HepG2 (cell line): ENCODE measurements around the gene TRIM27. TPM values are rescaled to one million over a fixed set of nuclear protein-coding genes. Genes with fewer than 3 reads are reported as not detected.

Experiments used
- ATAC-seq: fragments of 200-7000 bp; cut with Tn5 transposase; 3 replicates; pipeline ENCODE4 v1.9.1; 2020; ENCODE audit warnings: mild to moderate bottlenecking, moderate library complexity
- BruUV-seq: library from RNA; stranded (reverse); fragments of 400-500 nt; replicated peaks from 2 replicates; lab custom pipeline; 2021; lab: Mats Ljungman, UMichigan
- CTCF ChIA-PET: fragments of 300-600 bp; formaldehyde crosslinking; extraction: SDS; loops from one replicate; lab custom pipeline; 2021; ENCODE audit warnings: low total read pairs, inconsistent platforms, low intra/inter-chr PET ratio; lab: Yijun Ruan, JAX
- POLR2A ChIA-PET: fragments of 350-600 bp; sonication (Branson Sonifier 250); formaldehyde crosslinking; loops from one replicate; lab custom pipeline; 2020; ENCODE audit warnings: antibody characterized with exemption, inconsistent platforms; lab: Yijun Ruan, JAX
- DNase-seq: peaks from one replicate; pipeline ENCODE4 v3.0.0-alpha.2; 2015; ENCODE audit warnings: low spot score
- FAIRE-seq: peaks from 3 replicates; lab custom pipeline; 2011; peaks lifted over from hg19 to GRCh38; lab: Jason Lieb, UNC
- H2AFZ ChIP-seq: one replicate; pipeline ENCODE4 v1.6.1; 2011; ENCODE audit warnings: low read length, inconsistent platforms
- H3K27ac ChIP-seq: fragments of 300-600 bp; 3 replicates; pipeline ENCODE4 v1.8.0; 2011; ENCODE audit warnings: mixed run types, mild to moderate bottlenecking, mixed read lengths, low read length, inconsistent platforms; ENCODE audit not compliant: insufficient read depth; ENCODE audit errors: extremely low read length
- H3K27me3 ChIP-seq, 2 experiments: fragments of 200-600 bp in 1 of 2; 2 replicates in 1 of 2; 3 replicates in 1 of 2; pipeline versions ENCODE4 v1.6.0 to v1.8.0; 2011; ENCODE audit warnings: low read length in 2 of 2, mild to moderate bottlenecking in 2 of 2, moderate library complexity in 2 of 2, inconsistent platforms in 1 of 2; ENCODE audit not compliant: insufficient read depth in 2 of 2, control insufficient read depth in 1 of 2
- H3K36me3 ChIP-seq, 2 experiments: fragments of 200-600 bp in 1 of 2; replicated peaks in 1 of 2; 2 replicates in 1 of 2; 3 replicates in 1 of 2; pipeline versions ENCODE4 v1.5.1 to v1.8.0; 2011; ENCODE audit warnings: low read length in 2 of 2, inconsistent platforms in 1 of 2; ENCODE audit not compliant: insufficient read depth in 2 of 2, control insufficient read depth in 1 of 2
- H3K4me1 ChIP-seq: 2 replicates; pipeline ENCODE4 v1.5.1; 2012; ENCODE audit warnings: low read length, inconsistent platforms; ENCODE audit not compliant: insufficient read depth
- H3K4me2 ChIP-seq: 2 replicates; pipeline ENCODE4 v1.6.0; 2011; ENCODE audit warnings: low read depth, low read length, inconsistent platforms
- H3K4me3 ChIP-seq, 3 experiments: fragments of 200-600 bp in 1 of 3; sonication (generic), shearing (Covaris generic) in 1 of 3; replicated peaks in 1 of 3; 2 replicates each; pipeline ENCODE4 v1.5.1; 2011 to 2016; ENCODE audit warnings: low read length in 3 of 3, inconsistent platforms in 2 of 3, low read depth in 2 of 3, mild to moderate bottlenecking in 2 of 3, control low read depth in 1 of 3, mixed read lengths in 1 of 3; ENCODE audit not compliant: insufficient read depth in 1 of 3
- H3K79me2 ChIP-seq: one replicate; pipeline ENCODE4 v1.6.1; 2011; ENCODE audit warnings: low read length, inconsistent platforms; ENCODE audit not compliant: insufficient read depth
- H3K9ac ChIP-seq: 2 replicates; pipeline ENCODE4 v1.6.0; 2011; ENCODE audit warnings: mild to moderate bottlenecking, low read depth, low read length, inconsistent platforms; ENCODE audit not compliant: insufficient read depth
- H3K9me3 ChIP-seq: 2 replicates; pipeline ENCODE4 v1.5.1; 2012; ENCODE audit warnings: mild to moderate bottlenecking, low read length
- H4K20me1 ChIP-seq: 2 replicates; pipeline ENCODE4 v1.6.0; 2011; ENCODE audit warnings: inconsistent platforms, mild to moderate bottlenecking, low read length, moderate library complexity; ENCODE audit not compliant: insufficient read depth
- ARNT2 ChIP-seq: sonication (generic); formaldehyde crosslinking; IDR thresholded peaks from 2 replicates; pipeline ENCODE4 v1.8.0; 2022; ENCODE audit warnings: mild to moderate bottlenecking, low read depth, missing genetic modification reagents, moderate library complexity
- ATF7-NPFF ChIP-seq: sonication (generic); formaldehyde crosslinking; IDR thresholded peaks from 2 replicates; pipeline ENCODE4 v1.8.1; 2023; ENCODE audit warnings: mild to moderate bottlenecking, low read depth, missing genetic modification reagents, moderate library complexity
- GATAD1 ChIP-seq: IDR thresholded peaks from 2 replicates; pipeline ENCODE4 v1.6.1; 2016; ENCODE audit warnings: missing genetic modification reagents, missing compliant biosample characterization
- GTF2F1 ChIP-seq: fragments of 150-350 bp; IDR thresholded peaks from 2 replicates; pipeline ENCODE4 v1.6.1; 2014; ENCODE audit warnings: low read length
- HDAC6 ChIP-seq: fragments of 200-600 bp; sonication (generic); IDR thresholded peaks from 2 replicates; pipeline ENCODE4 v1.7.0; 2017; ENCODE audit warnings: mild to moderate bottlenecking, antibody characterized with exemption, low read length, low read depth
- HNRNPLL ChIP-seq: fragments of 200-400 bp; formaldehyde crosslinking; IDR thresholded peaks from 2 replicates; pipeline ENCODE4 v1.6.1; 2017; ENCODE audit warnings: mild to moderate bottlenecking, low read depth, low read length; ENCODE audit not compliant: poor library complexity, severe bottlenecking
- JUNB ChIP-seq: sonication (generic); formaldehyde crosslinking; IDR thresholded peaks from 2 replicates; pipeline ENCODE4 v1.8.0; 2022; ENCODE audit warnings: missing genetic modification reagents, mild to moderate bottlenecking, borderline replicate concordance
- KAT2B ChIP-seq: fragments of 150-350 bp; IDR thresholded peaks from 2 replicates; pipeline ENCODE4 v1.6.1; 2014; ENCODE audit warnings: low read depth, low read length, borderline replicate concordance
- MAFF ChIP-seq: IDR thresholded peaks from 2 replicates; pipeline ENCODE4 v1.6.1; 2011; ENCODE audit warnings: low read depth, low read length, improper control_type of control experiment
- MTA3 ChIP-seq: sonication (generic); formaldehyde crosslinking; IDR thresholded peaks from 2 replicates; pipeline ENCODE4 v1.4.0; 2020; ENCODE audit warnings: missing genetic modification reagents
- NCOA2 ChIP-seq: sonication (generic); formaldehyde crosslinking; IDR thresholded peaks from 2 replicates; pipeline ENCODE4 v1.8.0; 2022; ENCODE audit warnings: inconsistent platforms
- NFRKB ChIP-seq: fragments of 450-650 bp; IDR thresholded peaks from 2 replicates; pipeline ENCODE4 v1.6.1; 2017
- POLR2AphosphoS5 ChIP-seq: IDR thresholded peaks from 2 replicates; pipeline ENCODE4 v1.6.1; 2012; ENCODE audit warnings: low read depth, low read length
- RFX3 ChIP-seq: IDR thresholded peaks from 2 replicates; pipeline ENCODE4 v1.6.1; 2016; ENCODE audit warnings: missing biosample characterization, missing genetic modification reagents
- RORA ChIP-seq: sonication (generic); formaldehyde crosslinking; IDR thresholded peaks from 2 replicates; pipeline ENCODE4 v1.5.0; 2020; ENCODE audit warnings: mild to moderate bottlenecking, missing genetic modification reagents, moderate library complexity
- SMYD3 ChIP-seq: sonication (generic); formaldehyde crosslinking; IDR thresholded peaks from 2 replicates; pipeline ENCODE4 v1.8.1; 2023; ENCODE audit warnings: mild to moderate bottlenecking, missing genetic modification reagents
- TMF1 ChIP-seq: sonication (generic); formaldehyde crosslinking; IDR thresholded peaks from 2 replicates; pipeline ENCODE4 v1.8.1; 2022; ENCODE audit warnings: low read depth, missing genetic modification reagents
- ZMAT3 ChIP-seq: sonication (generic); formaldehyde crosslinking; conservative IDR thresholded peaks from 2 replicates; pipeline ENCODE4 v1.7.0; 2021; ENCODE audit warnings: missing genetic modification reagents
- ZNF224 ChIP-seq: sonication (generic); formaldehyde crosslinking; IDR thresholded peaks from 2 replicates; pipeline ENCODE4 v1.5.0; 2020; ENCODE audit warnings: mild to moderate bottlenecking, missing genetic modification reagents
- ZNF816 ChIP-seq: sonication (generic); formaldehyde crosslinking; IDR thresholded peaks from 2 replicates; pipeline ENCODE4 v1.8.0; 2022; ENCODE audit warnings: missing genetic modification reagents, mild to moderate bottlenecking, borderline replicate concordance
- WGBS: methylation state at CpG from one replicate; pipeline ENCODE4 v1.1.6; 2017; ENCODE audit warnings: low lambda C conversion rate; 5-methylcytosine and 5-hydroxymethylcytosine counted together
- in situ Hi-C: cut with HindIII; loops from 2 replicates; pipeline ENCODE4 v1.10.0; 2017; ENCODE audit warnings: low pct_unique_long_range_greater_than_20kb; ENCODE audit not compliant: extremely low pct_ligation_motif_present
- intact Hi-C: fragments of 100-400 bp; cut with micrococcal nuclease; formaldehyde crosslinking; loops from one replicate; pipeline ENCODE4 v1.10.0; 2022; ENCODE audit not compliant: unreplicated experiment
- polyA plus RNA-seq, 8 experiments: library from polyadenylated mRNA; depleted of rRNA in 3 of 8; stranded (reverse) in 7 of 8; unstranded in 1 of 8; fragments of >200 nt; fragmentation: Illumina TruSeq in 4 of 8; extraction: Trizol in 4 of 8; gene quantifications; 2 replicates each; pipeline versions ENCODE4 v1.2.1 to v1.2.3, GENCODE V29; 2011 to 2016; ENCODE audit warnings: low read depth in 4 of 8, missing spikeins in 1 of 8, mixed read lengths in 1 of 8; ENCODE audit not compliant: insufficient read depth in 1 of 8
- total RNA-seq, 5 experiments: library from RNA; depleted of rRNA; stranded (reverse); fragments of >200 nt; fragmentation: Illumina TruSeq; extraction: Trizol; gene quantifications; 2 replicates each; pipeline ENCODE4 v1.2.3, GENCODE V29; 2016; ENCODE audit warnings: low read depth in 1 of 5
- TF ChIP-seq, protein P1 (sequence below): sonication (generic); formaldehyde crosslinking; IDR thresholded peaks from 2 replicates; pipeline ENCODE4 v1.9.0; 2021; ENCODE audit warnings: missing genetic modification reagents, borderline replicate concordance
- TF ChIP-seq, protein P2 (sequence below): IDR thresholded peaks from 2 replicates; pipeline ENCODE4 v1.6.1; 2016; ENCODE audit warnings: control low read depth

The TRIM27 gene
- total and polyA plus RNA-seq, 2 of the 13 experiments (the other 11 are each of a cell fraction or from before 2014, with no cell fraction given), result 88.6 to 112 TPM

DNA sequence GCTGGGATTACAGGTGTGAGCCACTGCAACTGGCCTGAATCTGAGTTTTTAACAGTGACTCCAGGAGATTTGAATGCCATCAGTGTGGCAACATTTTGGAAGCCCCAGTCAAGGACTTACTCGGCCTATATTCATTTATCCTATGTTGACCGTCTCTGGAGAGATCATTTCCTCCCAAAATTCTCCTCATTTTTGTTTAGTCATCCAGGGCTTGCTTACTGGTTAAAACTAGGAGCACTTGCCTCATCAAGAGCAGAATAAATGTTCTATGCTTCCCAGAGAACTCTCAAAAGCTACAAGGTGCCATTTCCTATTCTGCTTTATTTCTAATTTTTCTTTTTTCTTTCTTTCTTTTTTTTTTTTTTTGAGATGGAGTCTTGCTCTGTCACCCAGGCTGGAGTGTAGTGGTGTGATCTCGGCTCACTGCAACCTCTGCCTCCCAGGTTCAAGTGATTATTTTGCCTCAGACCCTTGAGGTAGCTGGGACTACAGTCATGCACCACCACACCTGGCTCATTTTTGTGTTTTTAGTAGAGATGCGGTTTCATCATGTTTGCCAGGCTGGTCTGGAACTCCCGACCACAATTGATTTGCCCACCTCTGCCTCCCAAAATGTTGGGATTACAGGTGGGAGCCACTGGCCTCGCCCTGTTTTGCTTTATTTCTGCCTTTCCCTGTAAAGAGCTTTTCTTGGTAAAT lies 23.4 kb upstream of the TRIM27 start (continued):
- TF ChIP-seq, protein P1, sequence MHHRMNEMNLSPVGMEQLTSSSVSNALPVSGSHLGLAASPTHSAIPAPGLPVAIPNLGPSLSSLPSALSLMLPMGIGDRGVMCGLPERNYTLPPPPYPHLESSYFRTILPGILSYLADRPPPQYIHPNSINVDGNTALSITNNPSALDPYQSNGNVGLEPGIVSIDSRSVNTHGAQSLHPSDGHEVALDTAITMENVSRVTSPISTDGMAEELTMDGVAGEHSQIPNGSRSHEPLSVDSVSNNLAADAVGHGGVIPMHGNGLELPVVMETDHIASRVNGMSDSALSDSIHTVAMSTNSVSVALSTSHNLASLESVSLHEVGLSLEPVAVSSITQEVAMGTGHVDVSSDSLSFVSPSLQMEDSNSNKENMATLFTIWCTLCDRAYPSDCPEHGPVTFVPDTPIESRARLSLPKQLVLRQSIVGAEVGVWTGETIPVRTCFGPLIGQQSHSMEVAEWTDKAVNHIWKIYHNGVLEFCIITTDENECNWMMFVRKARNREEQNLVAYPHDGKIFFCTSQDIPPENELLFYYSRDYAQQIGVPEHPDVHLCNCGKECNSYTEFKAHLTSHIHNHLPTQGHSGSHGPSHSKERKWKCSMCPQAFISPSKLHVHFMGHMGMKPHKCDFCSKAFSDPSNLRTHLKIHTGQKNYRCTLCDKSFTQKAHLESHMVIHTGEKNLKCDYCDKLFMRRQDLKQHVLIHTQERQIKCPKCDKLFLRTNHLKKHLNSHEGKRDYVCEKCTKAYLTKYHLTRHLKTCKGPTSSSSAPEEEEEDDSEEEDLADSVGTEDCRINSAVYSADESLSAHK (CRISPR knock-in tag), result no peak
- TF ChIP-seq, protein P2, sequence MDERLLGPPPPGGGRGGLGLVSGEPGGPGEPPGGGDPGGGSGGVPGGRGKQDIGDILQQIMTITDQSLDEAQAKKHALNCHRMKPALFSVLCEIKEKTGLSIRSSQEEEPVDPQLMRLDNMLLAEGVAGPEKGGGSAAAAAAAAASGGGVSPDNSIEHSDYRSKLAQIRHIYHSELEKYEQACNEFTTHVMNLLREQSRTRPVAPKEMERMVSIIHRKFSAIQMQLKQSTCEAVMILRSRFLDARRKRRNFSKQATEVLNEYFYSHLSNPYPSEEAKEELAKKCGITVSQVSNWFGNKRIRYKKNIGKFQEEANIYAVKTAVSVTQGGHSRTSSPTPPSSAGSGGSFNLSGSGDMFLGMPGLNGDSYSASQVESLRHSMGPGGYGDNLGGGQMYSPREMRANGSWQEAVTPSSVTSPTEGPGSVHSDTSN (CRISPR knock-in tag), result no peak
- TF ChIP-seq ZMAT3 (CRISPR knock-in tag) (no peak), HNRNPLL (no peak), RFX3 (no peak), ZNF816 (CRISPR knock-in tag) (no peak)

DNA sequence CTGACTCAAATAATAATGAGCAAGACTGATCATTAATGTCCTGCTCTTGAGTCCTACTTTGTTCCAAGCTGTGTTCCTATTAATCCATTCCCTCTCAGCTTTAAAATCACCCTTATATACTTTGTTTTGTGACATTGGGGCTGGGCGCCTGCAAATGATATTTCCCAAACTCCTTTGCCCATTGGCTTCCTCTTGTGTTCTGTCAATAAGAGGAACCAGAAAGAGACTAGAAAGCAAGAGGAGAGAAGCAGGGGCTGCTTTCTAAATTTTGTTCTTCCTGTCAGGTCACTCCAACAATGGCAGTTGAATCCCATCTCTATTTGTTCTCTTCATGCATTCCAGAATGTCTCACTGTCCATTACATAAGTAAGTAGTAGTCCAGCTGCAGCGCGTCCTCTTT lies 21.6 kb upstream of the TRIM27 start:
- Histone ChIP-seq H3K9ac (no peak overlapping the region), H2AFZ (no peak overlapping the region), H3K79me2 (no peaks in the 10 kb centered on the region), H4K20me1 (no peaks in the 10 kb centered on the region), H3K27ac (no peak overlapping the region), H3K9me3 (no peaks in the 10 kb centered on the region), H3K27me3 (peaks cover 0 to 7% of the 10 kb centered on the region in 2 experiments; a peak in 1 of 5 replicates), H3K4me2 (no peak overlapping the region), H3K4me1 (peaks cover 66% of the 10 kb centered on the region), H3K4me3 (no peak overlapping the region), H3K36me3 (no peaks in the 10 kb centered on the region)
- BruUV-seq, result no TSS peak
- no peak for FAIRE-seq
- no peak for ATAC-seq
- no peak for TF ChIP-seq TMF1
- no peak for TF ChIP-seq ZNF224 (CRISPR knock-in tag)
- TF ChIP-seq GTF2F1, result no peak
- no peak for TF ChIP-seq MAFF
- TF ChIP-seq JUNB, result no peak
- no peak for TF ChIP-seq NCOA2 (CRISPR knock-in tag)
- no peak for TF ChIP-seq ATF7-NPFF (CRISPR knock-in tag)
- TF ChIP-seq RORA, result no peak
- no peak for TF ChIP-seq SMYD3 (CRISPR knock-in tag)
- TF ChIP-seq HDAC6, result no peak
- TF ChIP-seq MTA3 (CRISPR knock-in tag), result no peak
- no peak for TF ChIP-seq GATAD1 (CRISPR knock-in tag)
- no peak for TF ChIP-seq KAT2B
- TF ChIP-seq NFRKB, result no peak
- no peak for TF ChIP-seq POLR2AphosphoS5
- TF ChIP-seq ARNT2, result no peak
- POLR2A ChIA-PET, result no interaction called here
- intact Hi-C loops (no loop called here), in situ Hi-C loops (no loop called here)
- CTCF ChIA-PET, result no interaction called here
- WGBS, result 95% methylated on average over 3 of the region's 3 CpGs
- no peak for DNase-seq
